Endothelial cell of coronary artery (primary cell): Measurements from ENCODE around the gene GARIN5A. TPM values are rescaled to one million over a fixed set of nuclear protein-coding genes. Genes with fewer than 3 reads are reported as not detected.

Source experiments
- total RNA-seq: library from RNA; depleted of rRNA; stranded (reverse); fragments of >200 nt; gene quantifications from 2 replicates; pipeline ENCODE4 v1.2.3, GENCODE V29; 2014

The GARIN5A gene
- 0.19 TPM in 1 of 2 replicates, not detected in the other for total RNA-seq

GRCh38 chr19:50476224-50476906 is at the start of gene GARIN5A, which contains the start of gene EMC10:
Gene GARIN5A (minus strand): TSS chr19:50476848. CDS start chr19:50476388, 460 bp downstream.
Gene EMC10 (plus strand): TSS chr19:50476507. CDS start chr19:50476545, 38 bp downstream.

DNA sequence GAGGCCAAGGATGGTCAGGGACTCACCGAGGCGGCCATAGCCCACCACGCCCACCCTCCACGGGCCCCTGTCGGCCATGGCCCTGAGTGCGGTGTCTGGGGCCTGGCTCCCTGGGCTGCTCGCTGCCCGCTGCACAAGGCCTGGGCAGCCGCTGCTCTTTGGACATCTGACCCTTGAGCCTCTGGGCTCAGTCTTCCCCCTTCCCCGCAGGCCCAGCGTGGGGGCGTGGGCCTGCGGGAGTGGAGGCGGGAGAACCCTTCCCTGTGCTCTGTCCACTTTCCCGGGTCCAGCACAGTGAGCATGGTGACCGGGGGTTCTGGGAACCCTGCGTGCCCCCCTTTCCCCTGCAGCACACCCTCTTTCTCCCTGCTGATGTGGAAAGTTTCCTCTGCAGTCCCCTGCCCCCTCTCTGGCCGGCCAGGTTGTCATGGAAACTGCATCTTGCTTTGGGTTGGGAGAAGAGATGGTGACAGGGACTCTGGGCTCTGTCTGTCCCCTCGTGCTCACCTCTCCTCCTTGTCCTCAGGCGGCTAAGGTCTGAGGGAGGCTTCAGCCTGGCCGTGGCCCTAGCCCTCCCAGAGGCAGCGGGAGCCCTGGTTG is 37.2 kb upstream of the GARIN5A start, which contains the start of gene ASPDH:
Gene ASPDH (minus strand): TSS at position 168 of the 600 bp plus-strand sequence. CDS start 90 bp downstream, at position 78.

GRCh38 chr19:50511069-50511822 is 34.6 kb upstream of the GARIN5A start, which contains the start of gene JOSD2:
Gene JOSD2 (minus strand): TSS chr19:50511191. CDS start chr19:50510431, 760 bp downstream.

DNA sequence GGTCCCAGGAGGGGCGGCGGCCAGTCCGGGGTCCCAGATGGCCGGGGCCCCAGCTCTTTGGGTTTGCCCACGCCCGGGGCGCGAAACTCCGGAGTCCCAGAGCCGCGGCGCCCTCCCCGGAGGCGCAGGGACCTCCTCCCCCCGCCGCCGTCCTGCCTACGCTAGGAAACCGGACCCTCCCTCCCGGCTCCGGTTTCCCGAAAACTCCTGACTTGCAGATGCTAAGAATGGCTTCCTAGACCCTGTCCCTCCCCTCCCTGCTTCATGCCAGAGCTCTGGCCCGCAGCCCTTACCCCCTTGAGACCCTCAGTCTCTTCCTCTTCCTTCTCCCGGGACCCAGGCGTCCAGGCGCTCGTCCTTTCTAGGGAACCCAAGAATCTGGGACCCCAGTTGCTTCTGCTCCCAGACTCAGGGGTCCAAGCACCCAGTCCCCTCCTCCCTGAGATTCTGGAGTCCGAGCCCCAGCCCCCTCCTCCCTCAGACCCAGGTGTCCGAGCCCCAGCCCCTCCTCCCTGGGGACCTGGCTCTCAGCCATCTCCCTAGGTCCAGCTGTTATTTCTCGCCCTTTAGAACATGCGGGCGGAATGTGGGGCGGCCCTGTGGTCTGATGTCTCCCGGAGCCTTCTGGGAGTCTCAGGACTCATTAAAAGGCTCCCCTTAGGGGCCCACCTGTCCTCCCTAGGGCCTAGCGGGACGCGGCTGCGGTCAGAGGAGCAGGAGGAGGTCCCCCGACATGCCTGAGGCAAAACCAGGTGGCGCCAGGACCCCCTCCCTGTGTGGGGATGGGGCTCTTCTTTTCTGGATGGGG is 44.2 kb downstream of the GARIN5A start, which contains the start of gene MYBPC2:
Gene MYBPC2 (plus strand): TSS at position 672 of the 808 bp plus-strand sequence. CDS start 62 bp downstream, at position 734.

GRCh38 chr19:50418176-50419021 is 58.2 kb downstream of the GARIN5A start, which contains the start of gene SPIB:
Gene SPIB (plus strand): TSS chr19:50418938. CDS start chr19:50418963, 25 bp downstream.

Other genes with a start within 250 kb of the GARIN5A start
- 0.09 and 0.19 TPM in 2 replicates for gene KCNC3, start 147.5 kb downstream of the GARIN5A start, total RNA-seq
- 0.09 TPM in 1 of 2 replicates, not detected in the other for gene NAPSA, start 111.2 kb downstream of the GARIN5A start, total RNA-seq
- 45.4 and 67.3 TPM in 2 replicates for gene NR1H2, start 100.4 kb downstream of the GARIN5A start, total RNA-seq
- gene POLD1, start 92.5 kb downstream of the GARIN5A start, total RNA-seq = 70.6 and 78.3 TPM in 2 replicates
- gene SPIB, start 57.9 kb downstream of the GARIN5A start, total RNA-seq = 0.09 TPM in 1 of 2 replicates, not detected in the other
- not detected in 2 replicates for gene MYBPC2, start 44.0 kb downstream of the GARIN5A start, total RNA-seq
- gene EMC10, start 341 bp downstream of the GARIN5A start, total RNA-seq = 51.4 and 53.8 TPM in 2 replicates
- gene JOSD2, start 34.3 kb upstream of the GARIN5A start, total RNA-seq = 28.2 and 30.9 TPM in 2 replicates
- not detected in 2 replicates for gene ASPDH, start 37.1 kb upstream of the GARIN5A start, total RNA-seq
- 0.09 and 0.63 TPM in 2 replicates for gene LRRC4B, start 91.6 kb upstream of the GARIN5A start, total RNA-seq
- 0.18 and 0.38 TPM in 2 replicates for gene SYT3, start 163.0 kb upstream of the GARIN5A start, total RNA-seq
- 0.56 and 1.2 TPM in 2 replicates for gene C19orf81, start 172.6 kb upstream of the GARIN5A start, total RNA-seq
- gene SHANK1, start 243.0 kb upstream of the GARIN5A start, total RNA-seq = 1.0 and 1.9 TPM in 2 replicates
- gene CLEC11A, start 246.5 kb upstream of the GARIN5A start, total RNA-seq = 17.5 and 22.1 TPM in 2 replicates